SK-N-SH treated with all-trans-retinoic acid at 6 μM for 48 hours (cell line): Measurements from ENCODE around the gene KMT2B.

Experiments
- ATAC-seq: fragments of 200-7000 bp; cut with Tn5 transposase; 3 replicates; pipeline ENCODE4 v1.9.1; 2020; ENCODE audit warnings: mild to moderate bottlenecking, moderate library complexity
- ARNTL ChIP-seq: fragments of 450-650 bp; formaldehyde crosslinking; IDR thresholded peaks from 2 replicates; pipeline ENCODE4 v1.5.0; 2020; ENCODE audit warnings: low read depth, mild to moderate bottlenecking, moderate library complexity, borderline replicate concordance
- BACH2 ChIP-seq: fragments of 250-450 bp; sonication (Bioruptor Pico); IDR thresholded peaks from 2 replicates; pipeline ENCODE4 v1.9.0; 2021; ENCODE audit warnings: mild to moderate bottlenecking, borderline replicate concordance
- CREB5 ChIP-seq: fragments of 250-450 bp; sonication (Bioruptor Pico); IDR thresholded peaks from 2 replicates; pipeline ENCODE4 v1.5.1; 2020; ENCODE audit warnings: low read depth, mild to moderate bottlenecking, moderate library complexity
- CSDC2 ChIP-seq: fragments of 250-450 bp; sonication (Bioruptor Pico); IDR thresholded peaks from 2 replicates; pipeline ENCODE4 v1.5.0; 2020; ENCODE audit warnings: mild to moderate bottlenecking, moderate library complexity
- CSRNP3 ChIP-seq: fragments of 250-450 bp; sonication (Bioruptor Pico); IDR thresholded peaks from 2 replicates; pipeline ENCODE4 v1.5.1; 2021; ENCODE audit warnings: mild to moderate bottlenecking, moderate library complexity
- ESRRG ChIP-seq: fragments of 250-450 bp; sonication (Bioruptor Pico); IDR thresholded peaks from 2 replicates; pipeline ENCODE4 v1.6.1; 2021; ENCODE audit warnings: mild to moderate bottlenecking
- GLIS3 ChIP-seq: fragments of 250-450 bp; sonication (Bioruptor Pico); IDR thresholded peaks from 2 replicates; pipeline ENCODE4 v1.5.0; 2020; ENCODE audit warnings: mild to moderate bottlenecking, moderate library complexity
- ISL1 ChIP-seq: fragments of 250-450 bp; sonication (Bioruptor Pico); IDR thresholded peaks from 2 replicates; pipeline ENCODE4 v2.1.2; 2022; ENCODE audit warnings: mild to moderate bottlenecking, moderate library complexity
- OSR1 ChIP-seq: fragments of 250-450 bp; sonication (Bioruptor Pico); IDR thresholded peaks from 2 replicates; pipeline ENCODE4 v1.8.0; 2022; ENCODE audit warnings: moderate library complexity, mild to moderate bottlenecking, inconsistent platforms
- PATZ1 ChIP-seq: fragments of 250-450 bp; sonication (Bioruptor Pico); IDR thresholded peaks from 2 replicates; pipeline ENCODE4 v1.8.0; 2020; ENCODE audit warnings: mild to moderate bottlenecking, moderate library complexity, borderline replicate concordance
- POU6F1 ChIP-seq: fragments of 250-450 bp; sonication (Bioruptor Pico); IDR thresholded peaks from 2 replicates; pipeline ENCODE4 v1.8.0; 2021; ENCODE audit warnings: low read depth, mild to moderate bottlenecking, moderate library complexity, borderline replicate concordance
- PPARA ChIP-seq: fragments of 250-450 bp; sonication (Bioruptor Pico); IDR thresholded peaks from 2 replicates; pipeline ENCODE4 v1.5.0; 2020; ENCODE audit warnings: mild to moderate bottlenecking, borderline replicate concordance
- SNAI2 ChIP-seq: fragments of 250-450 bp; sonication (Bioruptor Pico); IDR thresholded peaks from 2 replicates; pipeline ENCODE4 v1.5.0; 2020; ENCODE audit warnings: mild to moderate bottlenecking, moderate library complexity
- TCF4 ChIP-seq: fragments of 250-450 bp; sonication (Bioruptor Pico); IDR thresholded peaks from 2 replicates; pipeline ENCODE4 v1.8.0; 2021; ENCODE audit warnings: mild to moderate bottlenecking, moderate library complexity, borderline replicate concordance
- TOX ChIP-seq: fragments of 250-450 bp; sonication (Bioruptor Pico); IDR thresholded peaks from 2 replicates; pipeline ENCODE4 v1.8.0; 2021; ENCODE audit warnings: mild to moderate bottlenecking, moderate library complexity, borderline replicate concordance
- TSHZ2 ChIP-seq: fragments of 250-450 bp; sonication (Bioruptor Pico); IDR thresholded peaks from 2 replicates; pipeline ENCODE4 v1.5.0; 2020; ENCODE audit warnings: mild to moderate bottlenecking, moderate library complexity
- ZFP30 ChIP-seq: fragments of 450-650 bp; formaldehyde crosslinking; IDR thresholded peaks from 2 replicates; pipeline ENCODE4 v1.5.0; 2022; ENCODE audit warnings: mild to moderate bottlenecking, moderate library complexity
- ZNF70 ChIP-seq: fragments of 450-650 bp; formaldehyde crosslinking; IDR thresholded peaks from 2 replicates; pipeline ENCODE4 v1.5.0; 2020; ENCODE audit warnings: mild to moderate bottlenecking, moderate library complexity
- ZNF8 ChIP-seq: fragments of 450-650 bp; formaldehyde crosslinking; IDR thresholded peaks from 2 replicates; pipeline ENCODE4 v1.5.0; 2020; ENCODE audit warnings: mild to moderate bottlenecking, moderate library complexity

The KMT2B gene

GRCh38 chr19:35724560-35724959, 6.8 kb downstream of the KMT2B start:
- no peak for TF ChIP-seq POU6F1 (CRISPR knock-in tag)
- TF ChIP-seq PATZ1 (CRISPR knock-in tag): no peak
- TF ChIP-seq TCF4 (CRISPR knock-in tag): no peak
- no peak for TF ChIP-seq GLIS3 (CRISPR knock-in tag)
- TF ChIP-seq CREB5 (CRISPR knock-in tag): no peak
- no peak for TF ChIP-seq PPARA (CRISPR knock-in tag)
- TF ChIP-seq, all 23 proteins: peak for 0
- no peak for ATAC-seq

- no peak for TF ChIP-seq ZNF70 (CRISPR knock-in tag)
- no peak for TF ChIP-seq SNAI2 (CRISPR knock-in tag)
- TF ChIP-seq CSDC2 (CRISPR knock-in tag): no peak
- no peak for ATAC-seq
Observed at GRCh38 chr19:35725216-35725861, 7.5 kb downstream of the KMT2B start.

GRCh38 chr19:35727053-35727955, 9.5 kb downstream of the KMT2B start:
- TF ChIP-seq POU6F1 (CRISPR knock-in tag): no peak
- TF ChIP-seq GLIS3 (CRISPR knock-in tag): no peak
- no peak for TF ChIP-seq TOX
- TF ChIP-seq ZNF8 (CRISPR knock-in tag): no peak
- no peak for TF ChIP-seq ZFP30 (CRISPR knock-in tag)
- no peak for TF ChIP-seq OSR1 (CRISPR knock-in tag)
- TF ChIP-seq ZNF70 (CRISPR knock-in tag): no peak
- TF ChIP-seq, all 23 proteins: peak for 0
- ATAC-seq: no peak

- TF ChIP-seq ARNTL: no peak
- no peak for TF ChIP-seq ESRRG (CRISPR knock-in tag)
- TF ChIP-seq TSHZ2 (CRISPR knock-in tag): no peak
- no peak for TF ChIP-seq CSRNP3 (CRISPR knock-in tag)
- TF ChIP-seq ZFP30 (CRISPR knock-in tag): no peak
- no peak for TF ChIP-seq ISL1 (CRISPR knock-in tag)
- TF ChIP-seq POU6F1 (CRISPR knock-in tag): no peak
- no peak for TF ChIP-seq TOX
- TF ChIP-seq PPARA (CRISPR knock-in tag): no peak
- TF ChIP-seq BACH2 (CRISPR knock-in tag): no peak
- ATAC-seq: no peak
Observed at GRCh38 chr19:35727956-35728706, 10.3 kb downstream of the KMT2B start.
